22Rv1 (cell line): ENCODE data around the gene ENKD1.

Experiments
- ZFX ChIP-seq: fragments of 450-650 bp; IDR thresholded peaks from 2 replicates; pipeline ENCODE4 v1.6.1; 2017; ENCODE audit warnings: antibody characterized with exemption, borderline replicate concordance
- TF ChIP-seq, protein P1 (sequence below): fragments of 450-650 bp; IDR thresholded peaks from 2 replicates; pipeline ENCODE4 v1.5.1; 2017; ENCODE audit warnings: mild to moderate bottlenecking

DNA sequence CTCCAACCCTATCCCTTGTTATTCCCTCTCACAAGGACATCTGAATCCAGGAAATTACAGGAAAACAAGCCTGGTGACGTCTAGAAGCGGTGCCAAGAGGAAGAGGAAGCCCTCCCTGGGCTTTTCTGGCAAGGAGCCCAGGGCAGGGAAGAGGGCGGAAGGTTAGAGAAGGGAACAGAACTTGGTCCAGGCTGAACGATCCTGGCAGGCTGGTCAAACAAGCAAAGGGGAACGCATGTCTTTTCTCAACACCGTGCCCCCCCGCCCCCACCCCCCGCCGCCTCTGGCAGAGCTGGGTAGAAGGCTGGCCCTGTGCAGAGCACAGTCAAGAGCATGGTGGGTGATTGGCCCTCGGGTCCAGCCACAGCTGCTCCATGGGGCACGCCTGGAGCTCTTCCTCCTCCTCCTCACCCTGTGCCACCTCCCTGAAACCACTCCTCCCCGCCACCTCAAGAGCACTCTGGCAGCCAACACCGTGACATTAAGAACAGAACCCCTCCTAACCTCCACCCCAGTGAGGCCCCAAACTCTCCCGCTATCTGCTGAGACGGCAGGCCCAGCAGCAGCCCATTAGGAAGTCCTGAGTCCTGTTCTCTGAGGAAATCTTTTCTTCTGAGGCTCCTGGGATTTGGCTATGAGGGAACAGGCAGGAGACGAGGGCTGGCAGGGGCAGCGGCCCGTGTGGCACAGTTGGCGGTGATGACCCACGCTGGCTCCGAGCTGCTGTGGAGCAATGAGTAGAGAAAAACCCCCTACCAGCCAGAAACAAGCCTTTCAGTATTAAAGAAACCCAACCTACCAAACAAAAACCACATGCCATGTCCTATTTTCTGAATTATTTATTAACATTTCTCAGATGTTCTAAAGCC, 7.4 kb upstream of the ENKD1 start:
- TF ChIP-seq, protein P1, sequence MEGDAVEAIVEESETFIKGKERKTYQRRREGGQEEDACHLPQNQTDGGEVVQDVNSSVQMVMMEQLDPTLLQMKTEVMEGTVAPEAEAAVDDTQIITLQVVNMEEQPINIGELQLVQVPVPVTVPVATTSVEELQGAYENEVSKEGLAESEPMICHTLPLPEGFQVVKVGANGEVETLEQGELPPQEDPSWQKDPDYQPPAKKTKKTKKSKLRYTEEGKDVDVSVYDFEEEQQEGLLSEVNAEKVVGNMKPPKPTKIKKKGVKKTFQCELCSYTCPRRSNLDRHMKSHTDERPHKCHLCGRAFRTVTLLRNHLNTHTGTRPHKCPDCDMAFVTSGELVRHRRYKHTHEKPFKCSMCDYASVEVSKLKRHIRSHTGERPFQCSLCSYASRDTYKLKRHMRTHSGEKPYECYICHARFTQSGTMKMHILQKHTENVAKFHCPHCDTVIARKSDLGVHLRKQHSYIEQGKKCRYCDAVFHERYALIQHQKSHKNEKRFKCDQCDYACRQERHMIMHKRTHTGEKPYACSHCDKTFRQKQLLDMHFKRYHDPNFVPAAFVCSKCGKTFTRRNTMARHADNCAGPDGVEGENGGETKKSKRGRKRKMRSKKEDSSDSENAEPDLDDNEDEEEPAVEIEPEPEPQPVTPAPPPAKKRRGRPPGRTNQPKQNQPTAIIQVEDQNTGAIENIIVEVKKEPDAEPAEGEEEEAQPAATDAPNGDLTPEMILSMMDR = no peak
- TF ChIP-seq ZFX = no peak
